H1 (cell line): ENCODE data around the gene CENPX. TPM values are rescaled to one million over a fixed set of nuclear protein-coding genes. Genes with fewer than 3 reads are reported as not detected.

ENCODE experiments used
- CTCF ChIA-PET: fragments of 300-600 bp; sonication (Branson Sonifier 250); formaldehyde crosslinking; loops from one replicate; lab custom pipeline; 2021; ENCODE audit not compliant: partially characterized antibody; lab: Charles Lee
- POLR2A ChIA-PET: fragments of 300-600 bp; sonication (Branson Sonifier 250); formaldehyde crosslinking; loops from one replicate; lab custom pipeline; 2021; ENCODE audit warnings: inconsistent platforms; ENCODE audit not compliant: partially characterized antibody; lab: Charles Lee
- DNase-seq, 2 experiments: peaks; one replicate each; pipeline versions ENCODE4 v3.0.0 to v3.0.0-alpha.2; 2010 to 2022; ENCODE audit warnings: low spot score in 2 of 2, low read depth in 1 of 2, mixed read lengths in 1 of 2
- FAIRE-seq: peaks from 2 replicates; lab custom pipeline; 2011; peaks lifted over from hg19 to GRCh38; lab: Jason Lieb, UNC
- H2AFZ ChIP-seq: 2 replicates; pipeline ENCODE4 v1.8.1; 2012; ENCODE audit warnings: low read length, inconsistent platforms
- H2AK5ac ChIP-seq: 2 replicates; pipeline ENCODE4 v1.6.1; 2013; ENCODE audit warnings: low read depth, low read length
- H2BK120ac ChIP-seq: replicated peaks from 2 replicates; pipeline ENCODE3; 2013; ENCODE audit warnings: low read depth, low read length, inconsistent platforms
- H2BK12ac ChIP-seq: 2 replicates; pipeline ENCODE4 v1.6.1; 2013; ENCODE audit warnings: low read depth, low read length
- H2BK15ac ChIP-seq: 2 replicates; pipeline ENCODE4 v1.6.1; 2013; ENCODE audit warnings: low read length
- H2BK20ac ChIP-seq: 2 replicates; pipeline ENCODE4 v1.6.1; 2013; ENCODE audit warnings: low read length
- H2BK5ac ChIP-seq: 2 replicates; pipeline ENCODE4 v1.6.1; 2013; ENCODE audit warnings: low read depth, low read length
- H3K14ac ChIP-seq: 2 replicates; pipeline ENCODE4 v1.6.1; 2013; ENCODE audit warnings: inconsistent platforms; ENCODE audit not compliant: insufficient read length
- H3K18ac ChIP-seq: 2 replicates; pipeline ENCODE4 v1.6.1; 2013; ENCODE audit warnings: low read length; ENCODE audit errors: extremely low read depth
- H3K23ac ChIP-seq: 2 replicates; pipeline ENCODE4 v1.6.1; 2013; ENCODE audit warnings: inconsistent platforms; ENCODE audit not compliant: insufficient read length
- H3K23me2 ChIP-seq: 2 replicates; pipeline ENCODE4 v1.6.1; 2013; ENCODE audit warnings: low read depth, low read length
- H3K27ac ChIP-seq: 2 replicates; pipeline ENCODE4 v1.6.1; 2011; ENCODE audit warnings: low read depth, low read length, inconsistent platforms
- H3K27me3 ChIP-seq, 4 experiments: replicated peaks in 1 of 4; 1 replicate in 1 of 4; 2 replicates in 3 of 4; pipeline versions ENCODE4 v1.6.1 to v1.8.1; 2011 to 2013; ENCODE audit warnings: low read length in 3 of 4, mild to moderate bottlenecking in 3 of 4, inconsistent platforms in 2 of 4, mixed read lengths in 2 of 4, moderate library complexity in 1 of 4; ENCODE audit not compliant: control insufficient read depth in 3 of 4, insufficient read depth in 3 of 4; ENCODE audit errors: extremely low read depth in 1 of 4
- H3K36me3 ChIP-seq, 4 experiments: 2 replicates each; pipeline versions ENCODE4 v1.6.1 to v1.8.1; 2011 to 2013; ENCODE audit warnings: mild to moderate bottlenecking in 4 of 4, low read length in 3 of 4, moderate library complexity in 2 of 4, control low read depth in 1 of 4, inconsistent platforms in 1 of 4; ENCODE audit not compliant: insufficient read depth in 4 of 4, control insufficient read depth in 2 of 4
- H3K4ac ChIP-seq: replicated peaks from 2 replicates; pipeline ENCODE3; 2013; ENCODE audit warnings: low read length, low read depth, mixed read lengths, inconsistent platforms; ENCODE audit not compliant: insufficient read length
- H3K4me1 ChIP-seq, 4 experiments: replicated peaks in 1 of 4; 1 replicate in 1 of 4; 2 replicates in 3 of 4; pipeline versions ENCODE4 v1.6.1 to v1.8.1; 2011 to 2013; ENCODE audit warnings: low read length in 3 of 4, inconsistent platforms in 2 of 4, mixed read lengths in 1 of 4; ENCODE audit not compliant: insufficient read depth in 4 of 4, control insufficient read depth in 3 of 4
- H3K4me2 ChIP-seq, 2 experiments: 2 replicates each; pipeline versions ENCODE4 v1.6.1 to v1.8.1; 2011 to 2013; ENCODE audit warnings: low read depth in 2 of 2, low read length in 2 of 2, control low read depth in 1 of 2, inconsistent platforms in 1 of 2, mild to moderate bottlenecking in 1 of 2; ENCODE audit not compliant: insufficient read depth in 1 of 2
- H3K4me3 ChIP-seq, 4 experiments: fragments of 200-600, 300-600 bp in 1 of 4; sonication (generic), shearing (Covaris generic), sonication (Bioruptor Twin) in 1 of 4; 2 replicates each; pipeline versions ENCODE4 v1.5.1 to v1.8.1; 2011 to 2016; ENCODE audit warnings: low read length in 4 of 4, low read depth in 3 of 4, control low read depth in 2 of 4, inconsistent platforms in 2 of 4, mild to moderate bottlenecking in 2 of 4, mixed read lengths in 1 of 4, moderate library complexity in 1 of 4; ENCODE audit not compliant: insufficient read depth in 2 of 4; ENCODE audit errors: extremely low read depth in 1 of 4
- H3K56ac ChIP-seq: replicated peaks from 2 replicates; pipeline ENCODE3; 2013; ENCODE audit warnings: low read depth, mild to moderate bottlenecking, mixed read lengths, low read length, inconsistent platforms; ENCODE audit not compliant: insufficient read length
- H3K79me1 ChIP-seq: 2 replicates; pipeline ENCODE4 v1.6.1; 2013; ENCODE audit warnings: low read depth, low read length, control low read depth
- H3K79me2 ChIP-seq, 2 experiments: 2 replicates each; pipeline versions ENCODE4 v1.6.1 to v1.8.1; 2012 to 2013; ENCODE audit warnings: low read length in 2 of 2, mild to moderate bottlenecking in 2 of 2, inconsistent platforms in 1 of 2; ENCODE audit not compliant: insufficient read depth in 2 of 2, control insufficient read depth in 1 of 2
- H3K9ac ChIP-seq, 4 experiments: replicated peaks in 1 of 4; 1 replicate in 1 of 4; 2 replicates in 3 of 4; pipeline versions ENCODE4 v1.6.1 to v1.8.1; 2011 to 2013; ENCODE audit warnings: low read depth in 3 of 4, low read length in 3 of 4, control low read depth in 2 of 4, mild to moderate bottlenecking in 2 of 4, moderate library complexity in 2 of 4, inconsistent platforms in 1 of 4; ENCODE audit errors: extremely low read depth in 1 of 4
- H3K9me3 ChIP-seq, 2 experiments: 2 replicates each; pipeline versions ENCODE4 v1.6.1 to v1.8.1; 2012 to 2013; ENCODE audit warnings: mild to moderate bottlenecking in 2 of 2, moderate library complexity in 2 of 2, control low read depth in 1 of 2, inconsistent platforms in 1 of 2, low read depth in 1 of 2, low read length in 1 of 2, mixed read lengths in 1 of 2; ENCODE audit not compliant: insufficient read depth in 2 of 2
- H4K20me1 ChIP-seq, 2 experiments: replicated peaks in 1 of 2; 2 replicates each; pipeline versions ENCODE3 to v1.8.1; 2011 to 2013; ENCODE audit warnings: inconsistent platforms in 2 of 2, low read length in 2 of 2, mild to moderate bottlenecking in 1 of 2; ENCODE audit not compliant: insufficient read depth in 2 of 2, control insufficient read depth in 1 of 2
- H4K5ac ChIP-seq: 2 replicates; pipeline ENCODE4 v1.6.1; 2013; ENCODE audit warnings: low read length, low read depth, mixed read lengths, inconsistent platforms; ENCODE audit not compliant: insufficient read length
- H4K8ac ChIP-seq: 2 replicates; pipeline ENCODE4 v1.8.0; 2013; ENCODE audit warnings: mild to moderate bottlenecking, moderate library complexity, low read length, inconsistent platforms; ENCODE audit not compliant: insufficient read depth; ENCODE audit errors: extremely low read depth
- H4K91ac ChIP-seq: replicated peaks from 2 replicates; pipeline ENCODE3; 2013; ENCODE audit warnings: low read length, mixed read lengths, inconsistent platforms; ENCODE audit not compliant: insufficient read length
- BACH1 ChIP-seq: IDR thresholded peaks from 2 replicates; pipeline ENCODE4 v1.6.1; 2012; ENCODE audit warnings: low read length, improper control_type of control experiment
- EGR1 ChIP-seq: IDR thresholded peaks from 2 replicates; pipeline ENCODE4 v1.6.1; 2011; ENCODE audit warnings: low read depth, low read length, borderline replicate concordance
- GTF2F1 ChIP-seq: IDR thresholded peaks from 2 replicates; pipeline ENCODE4 v1.6.1; 2012; ENCODE audit warnings: low read depth, low read length, improper control_type of control experiment, borderline replicate concordance
- JUND ChIP-seq: IDR thresholded peaks from 2 replicates; pipeline ENCODE4 v1.6.1; 2011; ENCODE audit warnings: mild to moderate bottlenecking, improper control_type of control experiment, low read length
- KDM4A ChIP-seq: IDR thresholded peaks from one replicate; pipeline ENCODE4 v1.7.1; 2012; ENCODE audit warnings: low read depth, mild to moderate bottlenecking, moderate library complexity, low read length, inconsistent platforms; ENCODE audit not compliant: severe bottlenecking
- MAX ChIP-seq: IDR thresholded peaks from 2 replicates; pipeline ENCODE4 v1.6.1; 2012; ENCODE audit warnings: inconsistent platforms
- NANOG ChIP-seq: IDR thresholded peaks from 2 replicates; pipeline ENCODE4 v1.6.1; 2011; ENCODE audit warnings: low read length, low read depth, mild to moderate bottlenecking, inconsistent platforms; ENCODE audit not compliant: insufficient read depth, poor library complexity, severe bottlenecking
- PHF8 ChIP-seq: fragments of 200-600 bp; sonication (generic); conservative IDR thresholded peaks from 2 replicates; pipeline ENCODE4 v1.7.1; 2012; ENCODE audit warnings: low read depth, mild to moderate bottlenecking, inconsistent platforms, low read length, moderate library complexity
- SP4 ChIP-seq: IDR thresholded peaks from 2 replicates; pipeline ENCODE4 v1.6.1; 2012; ENCODE audit warnings: low read length, inconsistent platforms
- SRF ChIP-seq: IDR thresholded peaks from 2 replicates; pipeline ENCODE4 v1.6.1; 2011; ENCODE audit warnings: mild to moderate bottlenecking, low read depth, low read length, moderate library complexity
- YY1 ChIP-seq: IDR thresholded peaks from 2 replicates; pipeline ENCODE4 v1.6.1; 2011; ENCODE audit warnings: low read depth, mild to moderate bottlenecking, low read length
- WGBS, 2 experiments: shearing (Covaris generic) in 1 of 2; methylation state at CpG; one replicate each; pipeline versions ENCODE4 v1.1.6 to v1.1.7; 2013 to 2015; ENCODE audit warnings: low lambda C conversion rate in 2 of 2, mixed read lengths in 2 of 2, inconsistent platforms in 1 of 2, low coverage in 1 of 2, missing lambda C conversion rate in 1 of 2; ENCODE audit not compliant: insufficient replicate concordance in 2 of 2, insufficient coverage in 1 of 2, insufficient read length in 1 of 2; ENCODE audit errors: extremely low coverage in 1 of 2, missing lambda C conversion rate in 1 of 2; 5-methylcytosine and 5-hydroxymethylcytosine counted together
- polyA plus RNA-seq, 7 experiments: library from polyadenylated mRNA; depleted of rRNA in 3 of 7; stranded (reverse) in 5 of 7; unstranded in 2 of 7; fragments of >200 nt in 5 of 7; fragments of 200-250 nt in 2 of 7; gene quantifications; 1 replicate in 5 of 7; 2 replicates in 1 of 7; 4 replicates in 1 of 7; pipeline versions ENCODE4 v1.2.1 to v1.2.3, GENCODE V29; 2011 to 2013; ENCODE audit warnings: missing spikeins in 2 of 7, mixed read lengths in 2 of 7
- total RNA-seq: library from RNA; stranded (reverse); fragmentation: NEBNext Ultra II Directional; extraction: Animal tissue kit (Norgen Biotek cat#: 25700); gene quantifications from 2 replicates; pipeline ENCODE4 v1.2.1, GENCODE V29; 2021

CENPX gene
- total and polyA plus RNA-seq, 2 of the 8 experiments (the other 6 are each of a cell fraction or from before 2014, with no cell fraction given): 116 to 122 TPM

- Histone ChIP-seq H3K36me3 (peaks cover 0 to 6% (median 0%) of the 10 kb centered on the region in 4 experiments; a peak in 2 of 8 replicates), H3K4me3 (peak within 1 kb of the TSS; percentile 62 to 88 (median 82)), H3K4me1 (peaks cover 0 to 7% (median 6%) of the 10 kb centered on the region in 4 experiments; a peak in 5 of 7 replicates), H4K20me1 (no peaks in the 10 kb centered on the region), H4K91ac (peak within 1 kb of the TSS; percentile 93), H2BK20ac (no peak within 1 kb of the TSS), H3K4me2 (peak within 1 kb of the TSS; percentile 81 to 84), H3K23ac (peak within 1 kb of the TSS; percentile 39), H3K27ac (peak within 1 kb of the TSS; percentile 83), H3K18ac (peak within 1 kb of the TSS; percentile 92), H3K79me2 (0 out of 4 replicates have a peak, but pooled peaks cover 0 to 4% of the 10 kb centered on the region in 2 experiments), H2BK5ac (peak within 1 kb of the TSS; percentile 60; the same call in 1 of the 2 replicates), H3K79me1 (peaks cover 3% of the 10 kb centered on the region; the same call in 1 of the 2 replicates), H3K4ac (peak within 1 kb of the TSS; percentile 98), H3K27me3 (peaks cover 0 to 19% (median 12%) of the 10 kb centered on the region in 4 experiments; a peak in 5 of 7 replicates), H3K9ac (peak within 1 kb of the TSS; percentile 87 to 98 (median 90)), H4K8ac (peak within 1 kb of the TSS; percentile 99), H3K23me2 (peaks cover 9% of the 10 kb centered on the region; the same call in 1 of the 2 replicates), H3K56ac (peak within 1 kb of the TSS; percentile 86), H3K9me3 (peaks cover 3 to 4% of the 10 kb centered on the region in 2 experiments; a peak in 1 of 4 replicates), H2AK5ac (peak within 1 kb of the TSS; percentile 24; the same call in 1 of the 2 replicates), H3K14ac (peak within 1 kb of the TSS; percentile 92), H2AFZ (no peak within 1 kb of the TSS), H2BK12ac (peak within 1 kb of the TSS; percentile 44; the same call in 1 of the 2 replicates), H4K5ac (peak within 1 kb of the TSS; percentile 91), H2BK15ac (peak within 1 kb of the TSS; percentile 33; the same call in 1 of the 2 replicates), H2BK120ac (no peak within 1 kb of the TSS)
- POLR2A ChIA-PET: interaction anchor here (0.9 to 5.8 kb wide), 15 partner anchors 11 to 88 kb away, joined by 3 to 40 read pairs (median 4); partner anchors contain the start of genes CENPX, DUS1L and LRRC45
- CTCF ChIA-PET: interaction anchor here (0.6 to 4.2 kb wide), 4 partner anchors 16 to 349 kb away, joined by 3 to 22 read pairs (median 5); partner anchors contain the start of gene NOTUM
- DNase-seq (peak; percentile 57 to 93), FAIRE-seq (no peak)
- WGBS, 2 experiments: 1% methylated on average over 16 of the region's 76 CpGs; no CpG with 5 or more reads in 1 of the 2 experiments
- TF ChIP-seq BACH1 (no peak), NANOG (peak; percentile 12), SRF (no peak), KDM4A (peak; percentile 59), MAX (peak; percentile 95), YY1 (peak; percentile 96), GTF2F1 (no peak), PHF8 (peak; percentile 95), JUND (no peak), SP4 (0 out of 2 replicates have a peak, but pooled peaks have one; percentile 70), EGR1 (peak; percentile 15; the same call in 1 of the 2 replicates)
Measured at GRCh38 chr17:81977211-81977808, 45.4 kb downstream of the CENPX start, which contains the start of gene ASPSCR1. Gene ASPSCR1 (plus strand): TSS chr17:81977629. CDS start chr17:81977647, 18 bp downstream.
